IMR-90 (cell line): Measurements from ENCODE around the gene DLGAP4. TPM values are rescaled to one million over a fixed set of nuclear protein-coding genes. Genes with fewer than 3 reads are reported as not detected.

ENCODE experiments used
- ATAC-seq: fragments of 200-7000 bp; cut with Tn5 transposase; 2 replicates; pipeline ENCODE4 v1.9.1; 2020; ENCODE audit warnings: low read depth, mild to moderate bottlenecking, moderate library complexity
- BruUV-seq: library from RNA; stranded (reverse); fragments of 400-500 nt; replicated peaks from 2 replicates; lab custom pipeline; 2021; lab: Mats Ljungman, UMichigan
- CTCF ChIA-PET: fragments of 300-600 bp; formaldehyde crosslinking; extraction: SDS; loops from one replicate; lab custom pipeline; 2021; ENCODE audit warnings: antibody characterized with exemption; lab: Yijun Ruan, JAX
- POLR2A ChIA-PET: fragments of 300-600 bp; sonication (Branson Sonifier 250); formaldehyde crosslinking; loops from one replicate; lab custom pipeline; 2022; ENCODE audit warnings: antibody characterized with exemption; ENCODE audit not compliant: unreplicated experiment; lab: Charles Lee
- DNase-seq: peaks from one replicate; pipeline ENCODE4 v3.0.0; 2013
- H2AFZ ChIP-seq: replicated peaks from 2 replicates; pipeline ENCODE3; 2013; ENCODE audit warnings: low read length, mild to moderate bottlenecking; ENCODE audit not compliant: poor library complexity
- H2AK5ac ChIP-seq: 2 replicates; pipeline ENCODE4 v1.6.1; 2013; ENCODE audit warnings: low read depth, low read length, inconsistent platforms
- H2AK9ac ChIP-seq: replicated peaks from 2 replicates; pipeline ENCODE3; 2013; ENCODE audit warnings: mild to moderate bottlenecking, low read depth, low read length, moderate library complexity; ENCODE audit not compliant: poor library complexity
- H2BK120ac ChIP-seq: 2 replicates; pipeline ENCODE4 v1.6.1; 2013; ENCODE audit warnings: low read depth, low read length, inconsistent platforms
- H2BK15ac ChIP-seq: 3 replicates; pipeline ENCODE4 v1.6.1; 2013; ENCODE audit warnings: low read depth, low read length, inconsistent platforms
- H2BK20ac ChIP-seq: 2 replicates; pipeline ENCODE4 v1.6.1; 2013; ENCODE audit warnings: low read depth, mild to moderate bottlenecking, inconsistent platforms, low read length, moderate library complexity
- H2BK5ac ChIP-seq: 2 replicates; pipeline ENCODE4 v1.6.1; 2013; ENCODE audit warnings: mild to moderate bottlenecking, low read depth, low read length, inconsistent platforms; ENCODE audit not compliant: poor library complexity, severe bottlenecking
- H3K14ac ChIP-seq: replicated peaks from 2 replicates; pipeline ENCODE4 v1.6.1; 2013; ENCODE audit warnings: low read depth, low read length, inconsistent platforms
- H3K18ac ChIP-seq: 2 replicates; pipeline ENCODE4 v1.6.1; 2013; ENCODE audit warnings: low read depth, low read length, control low read depth
- H3K23ac ChIP-seq: 2 replicates; pipeline ENCODE4 v1.6.1; 2013; ENCODE audit warnings: low read depth, low read length, inconsistent platforms
- H3K27ac ChIP-seq: 2 replicates; pipeline ENCODE4 v1.5.1; 2013; ENCODE audit warnings: mild to moderate bottlenecking, control low read depth, low read length; ENCODE audit not compliant: insufficient read depth
- H3K27me3 ChIP-seq: 2 replicates; pipeline ENCODE4 v1.6.1; 2013; ENCODE audit warnings: low read length; ENCODE audit not compliant: control insufficient read depth, insufficient read depth
- H3K36me3 ChIP-seq: 2 replicates; pipeline ENCODE4 v1.6.1; 2013; ENCODE audit warnings: low read length, mixed read lengths; ENCODE audit not compliant: control insufficient read depth, insufficient read depth
- H3K4ac ChIP-seq: 2 replicates; pipeline ENCODE4 v1.6.1; 2013; ENCODE audit warnings: low read depth, low read length, inconsistent platforms
- H3K4me1 ChIP-seq: 2 replicates; pipeline ENCODE4 v1.6.1; 2013; ENCODE audit warnings: low read length, mixed read lengths; ENCODE audit not compliant: control insufficient read depth, insufficient read depth
- H3K4me2 ChIP-seq: 2 replicates; pipeline ENCODE4 v1.6.1; 2013; ENCODE audit warnings: low read depth, mild to moderate bottlenecking, control low read depth, low read length, moderate library complexity
- H3K4me3 ChIP-seq: 2 replicates; pipeline ENCODE4 v1.5.1; 2013; ENCODE audit warnings: low read depth, mild to moderate bottlenecking, control low read depth, low read length, moderate library complexity; ENCODE audit not compliant: insufficient read depth
- H3K56ac ChIP-seq: 2 replicates; pipeline ENCODE4 v1.6.1; 2013; ENCODE audit warnings: low read length, inconsistent platforms; ENCODE audit not compliant: insufficient read depth; ENCODE audit errors: extremely low read depth
- H3K79me1 ChIP-seq, 2 experiments: 2 replicates each; pipeline ENCODE4 v1.6.1; 2013; ENCODE audit warnings: low read length in 2 of 2, inconsistent platforms in 1 of 2, low read depth in 1 of 2
- H3K9ac ChIP-seq: 2 replicates; pipeline ENCODE4 v1.6.1; 2013; ENCODE audit warnings: low read depth, low read length, control low read depth
- H3K9me1 ChIP-seq: 2 replicates; pipeline ENCODE4 v1.6.1; 2013; ENCODE audit warnings: low read length, inconsistent platforms; ENCODE audit not compliant: insufficient read depth
- H3K9me3 ChIP-seq: 2 replicates; pipeline ENCODE4 v1.6.1; 2013; ENCODE audit warnings: low read length; ENCODE audit not compliant: control insufficient read depth, insufficient read depth
- H4K20me1 ChIP-seq: 2 replicates; pipeline ENCODE4 v1.6.1; 2013; ENCODE audit warnings: low read length, inconsistent platforms; ENCODE audit not compliant: insufficient read depth
- H4K5ac ChIP-seq: 2 replicates; pipeline ENCODE4 v1.6.1; 2013; ENCODE audit warnings: mild to moderate bottlenecking, low read depth, low read length, control low read depth
- H4K8ac ChIP-seq, 2 experiments: 2 replicates each; pipeline ENCODE4 v1.6.1; 2013; ENCODE audit warnings: low read depth in 2 of 2, low read length in 2 of 2, control low read depth in 1 of 2, inconsistent platforms in 1 of 2
- H4K91ac ChIP-seq: 2 replicates; pipeline ENCODE4 v1.6.1; 2013; ENCODE audit warnings: low read depth, low read length, inconsistent platforms; ENCODE audit not compliant: insufficient read depth
- MXI1 ChIP-seq: IDR thresholded peaks from 2 replicates; pipeline ENCODE4 v1.6.1; 2012; ENCODE audit warnings: low read depth, mild to moderate bottlenecking, low read length, moderate library complexity, borderline replicate concordance
- WGBS, 2 experiments: methylation state at CpG; one replicate each; pipeline versions ENCODE4 v1.1.5 to v1.1.7; 2013; ENCODE audit warnings: missing lambda C conversion rate in 2 of 2; ENCODE audit not compliant: insufficient read length in 1 of 2; ENCODE audit errors: extremely low coverage in 2 of 2; 5-methylcytosine and 5-hydroxymethylcytosine counted together
- dilution Hi-C: fragments of 300-500 bp; cut with HindIII; formaldehyde crosslinking; loops from one replicate; pipeline ENCODE4 v1.14.3; 2018; ENCODE audit warnings: low sequenced_read_pairs; ENCODE audit not compliant: unreplicated experiment
- in situ Hi-C: fragments of 300-500 bp; cut with MboI; formaldehyde crosslinking; loops from 3 replicates; pipeline ENCODE4 v1.14.3; 2019; ENCODE audit warnings: low sequenced_read_pairs, inconsistent platforms, mixed read lengths
- intact Hi-C: fragments of 100-400 bp; cut with micrococcal nuclease; formaldehyde crosslinking; loops from 2 replicates; pipeline ENCODE4 v1.10.0; 2022
- polyA plus RNA-seq, 3 experiments: library from polyadenylated mRNA; depleted of rRNA; stranded (reverse); fragments of >200 nt; gene quantifications; 2 replicates each; pipeline ENCODE4 v1.2.3, GENCODE V29; 2012; ENCODE audit warnings: low replicate concordance in 1 of 3
- total RNA-seq: library from RNA; depleted of rRNA; stranded (reverse); fragments of >200 nt; gene quantifications from 2 replicates; pipeline ENCODE4 v1.2.3, GENCODE V29; 2012

The DLGAP4 gene
- total and polyA plus RNA-seq, 2 of the 4 experiments (the other 2 are of a cell fraction), result 32.3 to 73.2 TPM

DNA sequence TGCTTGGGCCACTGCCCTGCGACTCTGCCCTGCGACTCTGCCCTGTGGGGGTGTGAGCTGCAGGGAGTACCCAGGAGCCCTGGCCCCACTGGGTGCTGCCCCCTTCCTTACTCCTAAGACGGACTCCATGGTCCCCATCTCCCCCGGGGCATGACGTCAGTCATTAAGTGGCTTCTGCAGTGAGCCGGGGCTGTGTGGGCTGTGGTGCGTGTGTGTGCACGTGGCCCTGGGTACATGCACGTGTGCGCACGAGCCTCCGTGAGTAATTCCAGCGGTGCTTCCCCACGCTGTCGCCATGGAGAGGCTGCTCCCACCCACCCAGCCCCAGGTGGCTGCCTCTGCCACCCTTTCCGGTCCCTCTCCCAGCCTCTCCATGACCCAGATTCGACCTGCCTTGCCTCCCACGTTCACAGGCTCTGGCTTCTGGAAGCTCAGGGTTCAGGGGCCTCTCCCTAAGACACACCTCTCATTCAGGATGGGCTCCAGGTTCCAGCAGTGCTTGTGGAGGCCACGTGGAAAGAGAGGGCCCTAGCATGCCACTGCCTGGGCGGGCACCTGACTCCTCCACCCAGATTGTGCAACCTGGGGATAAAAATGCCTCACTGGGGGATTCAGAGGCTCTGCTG lies 88.3 kb downstream of the DLGAP4 start:
- no peak overlapping the region for H2BK5ac ChIP-seq
- no peak overlapping the region for H2AK9ac ChIP-seq
- in situ Hi-C loops, result no loop called here
- no peak overlapping the region for H2AFZ ChIP-seq
- no peaks in the 10 kb centered on the region for H3K9me1 ChIP-seq
- no peak overlapping the region for H3K4me3 ChIP-seq
- no TSS peak for BruUV-seq
- POLR2A ChIA-PET, result no interaction called here
- H3K27ac ChIP-seq, result no peak overlapping the region
- no peak overlapping the region for H3K56ac ChIP-seq
- CTCF ChIA-PET, result no interaction called here
- no peak for TF ChIP-seq MXI1
- dilution Hi-C loops, result no loop called here
- no peak overlapping the region for H3K14ac ChIP-seq
- H3K18ac ChIP-seq, result no peak overlapping the region
- H4K20me1 ChIP-seq, result no peaks in the 10 kb centered on the region
- H3K9ac ChIP-seq, result no peak overlapping the region
- no peak overlapping the region for H3K4ac ChIP-seq
- H3K36me3 ChIP-seq, result no peaks in the 10 kb centered on the region
- H3K23ac ChIP-seq, result no peak overlapping the region
- no peak overlapping the region for H3K4me2 ChIP-seq
- no peak overlapping the region for H2AK5ac ChIP-seq
- intact Hi-C loops, result no loop called here
- H4K8ac ChIP-seq, result no peak overlapping the region
- no peak overlapping the region for H4K5ac ChIP-seq
- H3K27me3 ChIP-seq, result peaks cover 29% of the 10 kb centered on the region
- no peak overlapping the region for H2BK15ac ChIP-seq
- no peaks in the 10 kb centered on the region for H3K4me1 ChIP-seq
- ATAC-seq, result no peak
- WGBS, 2 experiments, result 29% methylated on average over 1 of the region's 20 CpGs; no CpG with 5 or more reads in 1 of the 2 experiments
- H2BK20ac ChIP-seq, result no peak overlapping the region
- no peak overlapping the region for H4K91ac ChIP-seq
- no peak for DNase-seq
- H3K79me1 ChIP-seq, result no peaks in the 10 kb centered on the region
- no peak overlapping the region for H2BK120ac ChIP-seq
- H3K9me3 ChIP-seq, result no peaks in the 10 kb centered on the region
